ENCODE measurements around the gene RBM47. TPM values are rescaled to one million over a fixed set of nuclear protein-coding genes. Genes with fewer than 3 reads are reported as not detected.

RBM47 gene
- polyA plus RNA-seq, 3 donors, result 79.5 to 101 (median 92.8) TPM

DNA sequence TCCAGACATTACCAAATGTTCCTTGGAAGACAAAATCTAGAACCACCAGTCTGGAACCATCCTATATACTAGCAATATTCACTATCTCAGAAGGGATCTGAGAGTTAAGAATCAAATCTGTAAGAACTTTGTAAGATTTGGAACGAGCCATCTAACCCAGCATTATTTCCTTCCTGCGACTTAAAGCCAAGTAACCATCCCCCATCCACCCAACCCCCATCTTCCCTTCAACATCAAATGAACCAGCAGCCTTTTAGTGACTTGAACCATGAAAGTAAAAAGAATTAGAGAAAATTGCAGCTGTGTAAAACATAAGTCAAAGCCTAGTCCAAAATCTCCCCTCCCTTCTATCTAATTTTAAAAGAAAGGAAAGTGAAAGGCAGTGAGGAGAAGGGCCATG lies 15.6 kb downstream of the RBM47 start:
- Histone ChIP-seq H3K27me3 (ENCODE audit: control insufficient read depth in 2 of 2, insufficient read depth in 2 of 2, low read length in 2 of 2) (no peaks in the 10 kb centered on the region), H3K4me1 (ENCODE audit: control insufficient read depth in 1 of 2, insufficient read depth in 2 of 2, low read length in 2 of 2) (peaks cover 52 to 87% of the 10 kb centered on the region in 2 donors), H3K27ac (ENCODE audit: low read depth in 1 of 2, low read length in 2 of 2) (peak overlapping the region in 1 of 2 donors; percentile 72), H4K20me1 (ENCODE audit: insufficient read depth, low read length) (peaks cover 65% of the 10 kb centered on the region), H3K79me2 (ENCODE audit: insufficient read depth, low read length) (peaks cover 100% of the 10 kb centered on the region), H2AFZ (ENCODE audit: insufficient read depth, low read depth, low read length, poor library complexity, severe bottlenecking) (no peak overlapping the region), H3K4me2 (replicated peaks; ENCODE audit: extremely low read depth, low read length, poor library complexity, severe bottlenecking) (peak overlapping the region; percentile 28), H3K9ac (ENCODE audit: insufficient read depth, low read length, poor library complexity, severe bottlenecking) (no peak overlapping the region), H3K4me3 (replicated peaks in 1 of 3; ENCODE audit: low read depth in 2 of 3, low read length in 3 of 3) (peak overlapping the region in 1 of 3 experiments; percentile 13), H3K36me3 (replicated peaks in 1 of 2; ENCODE audit: control insufficient read depth in 1 of 2, insufficient read depth in 2 of 2, low read length in 2 of 2) (peaks cover 0 to 28% of the 10 kb centered on the region in 2 donors), H3K9me3 (replicated peaks in 1 of 2; ENCODE audit: control insufficient read depth in 1 of 2, insufficient read depth in 1 of 2, low read length in 2 of 2) (no peaks in the 10 kb centered on the region)
- no CpG with 5 or more reads among the region's 2 CpGs for WGBS (ENCODE audit: insufficient coverage)
- no peak for DNase-seq
- no peak overlapping the region for H3K4me3 Mint-ChIP-seq
- peaks cover 0 to 2% (median 2%) of the 10 kb centered on the region in 3 donors for H3K27me3 Mint-ChIP-seq (ENCODE audit: low read depth in 3 of 3)
- peaks cover 0 to 2% (median 0%) of the 10 kb centered on the region in 7 donors for H3K9me3 Mint-ChIP-seq
- TF ChIP-seq, protein P1, sequence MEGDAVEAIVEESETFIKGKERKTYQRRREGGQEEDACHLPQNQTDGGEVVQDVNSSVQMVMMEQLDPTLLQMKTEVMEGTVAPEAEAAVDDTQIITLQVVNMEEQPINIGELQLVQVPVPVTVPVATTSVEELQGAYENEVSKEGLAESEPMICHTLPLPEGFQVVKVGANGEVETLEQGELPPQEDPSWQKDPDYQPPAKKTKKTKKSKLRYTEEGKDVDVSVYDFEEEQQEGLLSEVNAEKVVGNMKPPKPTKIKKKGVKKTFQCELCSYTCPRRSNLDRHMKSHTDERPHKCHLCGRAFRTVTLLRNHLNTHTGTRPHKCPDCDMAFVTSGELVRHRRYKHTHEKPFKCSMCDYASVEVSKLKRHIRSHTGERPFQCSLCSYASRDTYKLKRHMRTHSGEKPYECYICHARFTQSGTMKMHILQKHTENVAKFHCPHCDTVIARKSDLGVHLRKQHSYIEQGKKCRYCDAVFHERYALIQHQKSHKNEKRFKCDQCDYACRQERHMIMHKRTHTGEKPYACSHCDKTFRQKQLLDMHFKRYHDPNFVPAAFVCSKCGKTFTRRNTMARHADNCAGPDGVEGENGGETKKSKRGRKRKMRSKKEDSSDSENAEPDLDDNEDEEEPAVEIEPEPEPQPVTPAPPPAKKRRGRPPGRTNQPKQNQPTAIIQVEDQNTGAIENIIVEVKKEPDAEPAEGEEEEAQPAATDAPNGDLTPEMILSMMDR (IDR thresholded peaks at IDR 0.05), result no peak
- H3K27ac Mint-ChIP-seq, result peak overlapping the region; percentile 75 to 92 (median 84)
- peaks cover 35 to 42% of the 10 kb centered on the region in 2 donors for H3K36me3 Mint-ChIP-seq
- intact Hi-C loops (cut with micrococcal nuclease), result no loop called here
- H3K4me1 Mint-ChIP-seq, result peaks cover 76% of the 10 kb centered on the region

DNA sequence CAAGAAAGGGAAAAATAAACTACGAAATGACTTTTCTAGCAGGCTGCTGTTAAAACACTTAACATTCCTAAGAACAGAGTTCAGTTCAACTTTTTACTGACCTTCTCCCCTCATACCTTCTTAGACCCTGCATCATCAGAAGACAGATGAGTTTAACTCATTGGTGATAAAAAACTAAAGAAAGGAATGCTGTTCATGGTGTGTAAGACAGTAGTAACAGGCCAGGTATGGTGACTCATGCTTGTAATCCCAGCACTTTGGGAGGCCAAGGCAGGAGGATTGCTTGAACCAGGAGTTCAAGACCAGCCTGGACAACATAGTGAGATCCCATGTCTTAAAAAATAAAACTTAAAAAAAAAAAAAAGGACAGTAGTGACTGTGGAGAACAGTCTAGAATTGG lies 16.2 kb downstream of the RBM47 start:
- H3K9me3 ChIP-seq (replicated peaks in 1 of 2; ENCODE audit: control insufficient read depth in 1 of 2, insufficient read depth in 1 of 2, low read length in 2 of 2), result no peaks in the 10 kb centered on the region
- intact Hi-C loops (cut with micrococcal nuclease), result no loop called here
- peaks cover 53 to 85% of the 10 kb centered on the region in 2 donors for H3K4me1 ChIP-seq (ENCODE audit: control insufficient read depth in 1 of 2, insufficient read depth in 2 of 2, low read length in 2 of 2)
- H3K36me3 ChIP-seq (replicated peaks in 1 of 2; ENCODE audit: control insufficient read depth in 1 of 2, insufficient read depth in 2 of 2, low read length in 2 of 2), result peaks cover 2 to 28% of the 10 kb centered on the region in 2 donors
- Mint-ChIP-seq H3K4me1 (peaks cover 74% of the 10 kb centered on the region), H3K27ac (peak overlapping the region; percentile 5 to 92 (median 82)), H3K4me3 (no peak overlapping the region), H3K36me3 (peaks cover 31 to 40% of the 10 kb centered on the region in 2 donors), H3K9me3 (peaks cover 0 to 2% (median 0%) of the 10 kb centered on the region in 7 donors), H3K27me3 (ENCODE audit: low read depth in 3 of 3) (peaks cover 0 to 2% (median 2%) of the 10 kb centered on the region in 3 donors)
- no peak overlapping the region for H3K9ac ChIP-seq (ENCODE audit: insufficient read depth, low read length, poor library complexity, severe bottlenecking)
- TF ChIP-seq, protein P1 (IDR thresholded peaks at IDR 0.05), result no peak
- no peak overlapping the region for H3K4me2 ChIP-seq (replicated peaks; ENCODE audit: extremely low read depth, low read length, poor library complexity, severe bottlenecking)
- peak overlapping the region in 1 of 2 donors; percentile 72 for H3K27ac ChIP-seq (ENCODE audit: low read depth in 1 of 2, low read length in 2 of 2)
- peaks cover 68% of the 10 kb centered on the region for H4K20me1 ChIP-seq (ENCODE audit: insufficient read depth, low read length)
- H3K4me3 ChIP-seq (replicated peaks in 1 of 3; ENCODE audit: low read depth in 2 of 3, low read length in 3 of 3), result no peak overlapping the region
- peaks cover 100% of the 10 kb centered on the region for H3K79me2 ChIP-seq (ENCODE audit: insufficient read depth, low read length)
- no CpG with 5 or more reads among the region's 1 CpG for WGBS (ENCODE audit: insufficient coverage)
- H2AFZ ChIP-seq (ENCODE audit: insufficient read depth, low read depth, low read length, poor library complexity, severe bottlenecking), result no peak overlapping the region
- DNase-seq, result no peak
- no peaks in the 10 kb centered on the region for H3K27me3 ChIP-seq (ENCODE audit: control insufficient read depth in 2 of 2, insufficient read depth in 2 of 2, low read length in 2 of 2)

All from CD14-positive monocyte (primary cell).